Tibial artery (tissue), 4 donors: ENCODE data around the gene LSM14B.
A peak's percentile ranks its signal among the peaks of the same experiment; 100 is the strongest.

Source experiments
- DNase-seq, 2 donors: peaks; one replicate each; pipeline ENCODE4 v3.0.0-alpha.2; 2019
- H3K27ac ChIP-seq, 2 donors: fragments of 200-600 bp; sonication (generic) in 1 of 2; 1 replicate in 1 of 2; 2 replicates in 1 of 2; pipeline ENCODE4 v1.5.1; 2018 to 2019; ENCODE audit warnings: mild to moderate bottlenecking in 1 of 2
- H3K27me3 ChIP-seq, 2 donors: fragments of 200-600 bp; sonication (generic) in 1 of 2; one replicate each; pipeline versions ENCODE4 v1.5.1 to v1.6.0; 2016 to 2019
- H3K36me3 ChIP-seq, 3 donors: fragments of 200-600 bp; sonication (generic) in 2 of 3; one replicate each; pipeline ENCODE4 v1.5.1; 2016 to 2019; ENCODE audit warnings: mild to moderate bottlenecking in 2 of 3
- H3K4me1 ChIP-seq, 4 donors: fragments of 200-600 bp; sonication (generic) in 2 of 4; 1 replicate in 3 of 4; 2 replicates in 1 of 4; pipeline ENCODE4 v1.5.1; 2016 to 2019
- H3K4me3 ChIP-seq, 2 donors: fragments of 200-600 bp; sonication (generic) in 1 of 2; 1 replicate in 1 of 2; 2 replicates in 1 of 2; pipeline ENCODE4 v1.5.1; 2018 to 2019; ENCODE audit warnings: mild to moderate bottlenecking in 2 of 2
- H3K9me3 ChIP-seq, 3 donors: fragments of 200-600 bp; sonication (generic) in 1 of 3; one replicate each; pipeline ENCODE4 v1.5.1; 2016 to 2019
- CTCF ChIP-seq, 2 experiments: fragments of 200-600 bp in 1 of 2; fragments of 450-650 bp in 1 of 2; IDR thresholded peaks; one replicate each; pipeline ENCODE4 v1.5.1; 2017 to 2019; ENCODE audit warnings: antibody characterized with exemption in 2 of 2, mild to moderate bottlenecking in 1 of 2, moderate library complexity in 1 of 2
- intact Hi-C: fragments of 100-400 bp; cut with DNase I; formaldehyde crosslinking; loops from one replicate; pipeline ENCODE4 v1.15.0; 2023; ENCODE audit warnings: low total_unique reads

Gene LSM14B

DNA sequence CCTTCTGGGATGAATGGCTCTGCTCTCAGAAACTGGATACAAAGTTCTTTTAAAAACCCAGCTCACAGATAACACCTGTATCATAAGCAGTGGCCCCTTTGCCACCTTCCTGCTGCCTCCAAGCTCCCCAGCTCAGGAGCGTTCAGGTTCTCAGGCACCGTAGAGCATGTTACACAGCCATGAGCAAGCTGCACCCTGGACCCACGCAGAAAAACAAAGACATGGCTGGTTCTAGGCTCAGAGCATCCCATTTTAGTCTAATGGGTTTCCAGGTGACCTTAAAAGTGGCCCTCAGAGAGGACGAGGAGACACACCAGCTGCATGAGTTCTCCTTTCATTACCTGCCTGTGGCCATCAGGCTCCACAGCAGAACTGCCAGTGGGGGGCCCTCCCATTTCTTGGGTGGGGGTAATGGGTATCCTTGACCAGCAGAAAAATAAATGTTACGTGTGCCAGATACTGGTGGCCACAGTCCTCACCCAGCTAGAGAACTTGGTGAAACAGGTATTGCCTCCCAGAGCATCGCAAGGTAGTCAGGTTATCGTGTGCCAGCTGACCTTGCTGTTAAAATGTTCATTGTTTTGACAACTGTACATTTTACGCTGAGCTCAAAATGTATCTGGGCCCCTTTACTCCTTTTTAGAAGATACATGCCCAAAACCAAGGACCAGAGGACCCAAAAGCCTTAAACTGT, 13.4 kb downstream of the LSM14B start:
- peaks cover 0 to 10% (median 5%) of the 10 kb centered on the region in 4 donors for H3K4me1 ChIP-seq
- no peaks in the 10 kb centered on the region for H3K9me3 ChIP-seq
- H3K36me3 ChIP-seq = peaks cover 52 to 100% (median 96%) of the 10 kb centered on the region in 3 donors
- H3K27ac ChIP-seq = peak overlapping the region in 1 of 2 donors; percentile 1
- H3K4me3 ChIP-seq = no peak overlapping the region
- TF ChIP-seq CTCF (IDR thresholded peaks at IDR 0.05) = no peak
- no peaks in the 10 kb centered on the region for H3K27me3 ChIP-seq
- no peak for DNase-seq
- intact Hi-C loops = loop anchor here (5.0 kb wide), 2 partner anchors 108 to 123 kb away; no protein-coding TSS in a partner anchor

GRCh38 chr20:62136283-62137091, 14.2 kb downstream of the LSM14B start:
- peak; percentile 66 to 74 for TF ChIP-seq CTCF (IDR thresholded peaks at IDR 0.05)
- Histone ChIP-seq H3K4me3 (no peak overlapping the region), H3K36me3 (peaks cover 44 to 94% (median 88%) of the 10 kb centered on the region in 3 donors), H3K27me3 (no peaks in the 10 kb centered on the region), H3K27ac (no peak overlapping the region), H3K9me3 (no peaks in the 10 kb centered on the region), H3K4me1 (peaks cover under 1 to 17% (median 12%) of the 10 kb centered on the region in 4 donors)
- peak; percentile 70 to 81 for DNase-seq
- intact Hi-C loops = loop anchor here (5.0 kb wide), 2 partner anchors 109 to 124 kb away; no protein-coding TSS in a partner anchor

DNA sequence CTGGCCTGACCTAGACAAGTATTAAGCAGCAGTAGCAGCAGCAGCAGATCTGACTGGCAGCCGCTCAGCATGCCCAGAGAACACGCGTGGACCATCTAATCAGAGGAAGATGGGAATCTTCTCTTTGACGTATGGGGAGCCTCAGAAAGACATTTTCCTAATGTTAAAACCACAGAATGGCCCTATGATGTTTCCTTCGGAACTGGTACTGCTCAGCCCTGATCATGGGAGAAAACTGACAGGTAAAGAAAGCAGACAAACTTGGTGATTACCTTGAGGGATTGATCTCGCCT, 14.8 kb downstream of the LSM14B start:
- peaks cover 39 to 88% (median 83%) of the 10 kb centered on the region in 3 donors for H3K36me3 ChIP-seq
- TF ChIP-seq CTCF (IDR thresholded peaks at IDR 0.05) = no peak
- H3K4me1 ChIP-seq = peaks cover 4 to 23% (median 18%) of the 10 kb centered on the region in 4 donors
- no peak overlapping the region for H3K27ac ChIP-seq
- intact Hi-C loops = loop anchor here (5.0 kb wide), 2 partner anchors 110 to 125 kb away; no protein-coding TSS in a partner anchor
- no peak for DNase-seq
- H3K4me3 ChIP-seq = no peak overlapping the region
- no peaks in the 10 kb centered on the region for H3K27me3 ChIP-seq
- no peaks in the 10 kb centered on the region for H3K9me3 ChIP-seq

DNA sequence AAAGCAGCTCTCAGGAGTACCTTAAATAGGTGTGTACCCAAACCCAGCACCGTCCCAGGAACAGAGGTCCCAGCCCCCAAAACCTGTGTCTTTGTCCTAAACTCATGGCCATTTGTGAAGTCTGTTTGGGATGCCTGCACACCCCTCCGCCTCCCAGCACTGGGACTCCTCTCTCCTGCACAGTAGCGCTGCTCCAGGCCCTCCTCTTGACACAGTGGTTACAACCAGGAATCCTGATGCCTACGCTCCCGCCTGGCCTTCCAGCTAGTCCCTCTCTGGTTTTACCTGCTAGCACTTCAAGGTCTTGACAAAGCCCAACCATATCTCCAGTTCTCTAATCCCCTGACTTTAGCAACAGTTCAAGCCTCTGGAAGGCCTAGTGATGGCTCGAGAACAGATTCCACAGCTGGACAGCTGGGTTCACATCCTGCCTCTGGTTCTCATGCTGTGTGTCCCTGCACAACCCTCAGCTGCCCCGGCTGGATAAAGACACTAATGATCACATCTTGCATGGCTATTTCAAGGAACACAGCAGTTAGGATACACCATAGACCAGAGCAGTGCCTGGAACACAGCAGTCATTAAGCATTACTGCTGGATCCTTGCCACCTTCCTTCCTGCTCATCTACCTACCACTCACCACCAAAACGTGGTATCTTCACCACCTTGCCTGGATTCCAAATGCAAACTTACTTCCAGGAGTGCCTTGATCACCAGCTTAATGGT, 15.4 kb downstream of the LSM14B start:
- intact Hi-C loops = loop anchor here (5.0 kb wide), 2 partner anchors 110 to 125 kb away; no protein-coding TSS in a partner anchor
- H3K4me3 ChIP-seq = no peak overlapping the region
- H3K27ac ChIP-seq = no peak overlapping the region
- peaks cover 4 to 25% (median 21%) of the 10 kb centered on the region in 4 donors for H3K4me1 ChIP-seq
- no peak for DNase-seq
- TF ChIP-seq CTCF (IDR thresholded peaks at IDR 0.05) = no peak
- no peaks in the 10 kb centered on the region for H3K9me3 ChIP-seq
- no peaks in the 10 kb centered on the region for H3K27me3 ChIP-seq
- peaks cover 35 to 82% (median 77%) of the 10 kb centered on the region in 3 donors for H3K36me3 ChIP-seq

DNA sequence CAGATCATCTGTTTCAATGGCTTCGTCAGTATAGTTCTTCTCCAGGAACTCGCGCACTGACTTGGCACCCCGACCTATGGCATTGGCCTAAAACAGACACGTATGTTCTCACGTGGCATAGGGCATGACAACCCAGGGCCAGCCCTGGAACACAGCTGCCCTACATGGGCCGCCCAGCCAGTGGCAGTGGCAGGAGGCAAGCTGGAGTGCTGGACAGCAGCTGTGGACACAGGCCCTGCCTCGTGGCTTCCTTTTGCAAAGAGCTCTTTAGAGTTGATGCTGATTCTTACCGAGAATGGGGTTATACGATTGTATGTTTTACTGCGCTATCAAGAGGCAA, 15.9 kb downstream of the LSM14B start:
- H3K4me1 ChIP-seq = peaks cover 4 to 25% (median 21%) of the 10 kb centered on the region in 4 donors

More for the DNA sequence above, 15.9 kb downstream of the LSM14B start:
- Histone ChIP-seq H3K9me3 (no peaks in the 10 kb centered on the region), H3K27ac (no peak overlapping the region), H3K27me3 (no peaks in the 10 kb centered on the region), H3K4me3 (no peak overlapping the region), H3K36me3 (peaks cover 30 to 77% (median 72%) of the 10 kb centered on the region in 3 donors)
- no peak for DNase-seq
- no peak for TF ChIP-seq CTCF (IDR thresholded peaks at IDR 0.05)
- intact Hi-C loops = loop anchor here (5.0 kb wide), 2 partner anchors 111 to 126 kb away; no protein-coding TSS in a partner anchor
